ENCODE data around the gene SERTM2.
"Not testable (repeated sequence)": the region's sequence is repeated elsewhere in the genome, so short reads cannot be mapped to it uniquely, and the experiment has no call there.

Gene SERTM2

GRCh38 chrX:111511477-111511876 lies at the start of gene SERTM2:
Gene SERTM2, plus strand, starts transcription at chrX:111511645. Its CDS starts 7,213 bp downstream, at chrX:111518858.
- DNase-seq, result no peak

- DNase-seq, result no peak
These were observed 45.8 kb upstream of the SERTM2 start for GRCh38 chrX:111465669-111466068.

DNA sequence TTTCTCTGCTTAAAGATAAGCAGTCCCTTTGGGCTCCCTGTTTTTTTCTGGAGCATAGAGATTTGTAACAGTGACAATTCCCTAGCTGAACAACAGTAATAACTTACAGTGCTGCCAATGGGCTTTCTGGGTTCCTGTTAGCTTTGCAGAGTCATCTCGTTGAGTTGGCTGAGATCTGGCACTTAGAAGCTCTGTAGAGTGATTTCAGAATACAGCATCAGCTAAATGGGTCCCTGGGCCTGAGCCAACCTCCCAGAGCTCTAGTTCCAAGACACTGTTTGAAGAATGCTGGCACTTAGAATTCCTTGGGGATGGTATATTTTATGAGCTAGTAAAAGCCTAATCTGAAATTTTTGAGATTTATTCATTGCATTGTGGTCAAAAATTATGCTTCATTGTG lies 43.5 kb upstream of the SERTM2 start:
- DNase-seq, result no peak

DNA sequence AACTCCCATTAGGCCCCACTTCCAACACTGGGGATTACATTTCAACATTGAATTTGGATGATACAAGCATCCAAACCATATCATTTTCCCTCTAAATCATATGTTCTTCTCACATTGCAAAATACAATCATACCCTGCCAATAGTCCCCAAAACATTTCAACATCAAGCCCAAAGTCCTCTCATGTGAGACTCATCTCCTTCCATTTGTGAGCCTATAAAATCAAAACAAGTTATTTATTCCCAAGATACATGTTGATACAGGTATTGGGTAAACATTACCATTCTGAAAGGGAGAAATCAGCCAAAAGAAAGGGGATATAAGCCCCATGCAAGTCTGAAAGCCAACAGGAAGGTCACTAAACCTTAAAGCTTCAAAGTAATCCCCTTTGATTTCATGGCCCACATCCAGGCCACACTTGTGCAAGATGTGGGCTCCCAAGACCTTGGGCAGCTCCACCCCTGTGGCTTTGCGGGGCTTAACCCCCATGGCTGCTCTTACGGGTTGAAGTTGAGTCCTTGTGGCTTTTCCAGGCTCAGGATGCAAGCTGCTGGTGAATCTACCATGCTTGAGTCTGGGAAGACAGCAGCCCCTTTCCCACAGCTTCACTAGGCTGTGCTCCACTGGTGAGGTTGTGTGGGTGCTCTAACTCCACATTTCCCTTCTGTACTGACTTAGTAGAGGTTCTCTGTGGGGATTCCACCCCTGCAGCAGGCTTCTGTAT lies 40.6 kb upstream of the SERTM2 start:
- DNase-seq, result no peak

DNA sequence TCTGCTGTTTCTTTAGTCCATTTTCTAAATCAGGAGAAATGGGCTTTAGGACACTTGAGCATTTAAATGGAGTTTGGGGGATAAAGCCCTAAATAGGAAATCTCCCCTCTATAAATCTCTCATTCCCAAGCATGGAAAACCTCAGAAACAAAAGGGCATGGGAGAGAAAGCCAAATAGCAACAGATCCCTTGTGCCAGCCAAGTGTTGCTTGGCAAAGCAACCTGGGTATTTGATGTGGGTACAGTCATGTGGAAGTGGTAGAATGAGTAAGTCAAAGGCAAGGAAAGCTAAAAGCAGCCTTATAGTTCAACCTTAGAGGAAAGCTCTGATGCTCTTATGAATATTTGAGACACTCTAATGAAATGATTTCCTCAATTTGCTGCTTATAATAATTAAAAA lies 29.5 kb upstream of the SERTM2 start:
- DNase-seq, result no peak

DNA sequence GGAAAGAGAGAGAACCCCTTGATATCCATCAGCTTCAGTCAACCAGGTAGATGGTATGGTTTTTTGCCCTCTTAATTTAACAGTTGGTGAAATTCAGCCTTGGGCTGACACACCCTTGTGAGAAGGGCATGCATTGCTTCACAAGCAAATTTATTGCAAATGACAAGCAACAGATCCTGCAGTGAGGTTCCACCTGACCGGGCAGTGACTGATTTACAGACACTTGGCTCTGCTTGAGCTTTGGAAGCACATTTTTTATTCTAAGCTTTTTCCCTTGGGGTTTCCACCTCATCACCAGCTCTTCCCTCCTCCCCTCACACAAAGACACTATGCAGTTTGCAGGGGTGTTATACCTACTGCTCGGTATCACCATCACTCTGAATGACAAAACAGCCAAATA lies 28.3 kb upstream of the SERTM2 start:
- no peak for DNase-seq

DNA sequence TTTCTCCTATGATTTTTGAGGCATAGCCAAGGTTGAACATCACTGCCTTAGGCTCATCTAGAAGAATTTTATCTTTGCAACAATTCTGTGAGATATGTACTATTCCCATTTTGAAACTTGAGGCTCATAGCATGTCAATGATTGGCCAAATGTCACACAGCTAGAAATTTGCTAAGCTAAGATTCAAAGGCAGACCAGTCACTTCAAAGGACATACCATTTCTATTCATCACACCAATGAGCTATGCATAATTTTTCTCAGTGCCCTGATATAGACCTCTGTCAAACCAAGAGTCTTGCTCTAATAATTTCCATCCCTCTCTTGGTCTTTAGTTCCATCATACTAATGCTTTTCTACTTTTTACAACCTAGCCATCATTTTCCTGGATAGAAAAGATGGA lies 27.6 kb upstream of the SERTM2 start:
- no peak for DNase-seq

DNA sequence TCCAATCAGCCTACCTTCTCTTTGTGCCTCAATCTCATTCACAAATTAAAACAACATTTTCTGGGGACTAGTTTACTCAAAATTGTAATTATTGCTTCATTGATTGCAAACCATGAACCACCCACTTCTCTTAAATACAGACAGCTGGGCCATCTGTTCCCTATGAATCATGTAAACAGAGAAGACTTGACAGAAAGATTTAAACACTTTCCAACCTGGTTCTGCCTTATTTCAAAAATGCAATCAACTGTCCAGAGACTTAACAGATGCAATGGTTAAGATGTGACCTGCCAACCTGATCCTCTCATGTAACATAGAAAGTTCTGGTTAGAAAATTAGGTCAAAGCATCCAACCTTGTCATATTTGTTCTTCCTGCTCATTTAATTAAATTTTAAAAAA lies 20.8 kb upstream of the SERTM2 start:
- DNase-seq, result no peak

GRCh38 chrX:111492085-111492484 lies 19.4 kb upstream of the SERTM2 start:
- no peak for DNase-seq

DNA sequence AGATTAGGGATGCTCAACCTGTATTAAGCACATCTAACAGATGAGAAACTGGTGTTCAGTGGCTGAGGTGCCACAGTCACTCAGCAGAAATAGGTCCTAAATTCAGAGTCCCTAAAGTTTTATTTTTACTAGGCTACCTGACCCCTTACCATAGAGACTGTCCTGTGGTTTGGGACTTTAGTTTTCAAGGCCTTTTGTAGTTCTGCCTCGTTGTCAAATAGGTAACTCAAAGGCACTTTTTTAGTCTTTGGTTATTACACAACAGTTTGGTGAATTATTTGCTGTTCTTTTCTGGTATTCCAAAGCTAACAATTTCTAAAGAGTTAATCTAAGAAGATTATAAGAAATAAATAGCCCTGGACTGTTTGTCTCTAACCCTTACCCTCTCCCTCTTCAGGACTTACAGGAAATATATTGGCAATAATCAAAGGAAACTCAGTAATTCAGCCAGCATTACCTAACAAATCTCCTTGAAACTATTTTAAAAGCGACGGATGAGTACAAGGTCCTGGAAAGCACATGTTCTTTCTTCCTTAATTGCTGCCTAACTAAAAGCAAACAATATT lies 12.8 kb upstream of the SERTM2 start:
- DNase-seq, result no peak

GRCh38 chrX:111503485-111503993 lies 7.9 kb upstream of the SERTM2 start:
- no peak for DNase-seq

GRCh38 chrX:111504941-111505340 lies 6.5 kb upstream of the SERTM2 start:
- no peak for DNase-seq

- DNase-seq, result no peak
These were observed 5.7 kb upstream of the SERTM2 start for GRCh38 chrX:111505783-111506182.

DNA sequence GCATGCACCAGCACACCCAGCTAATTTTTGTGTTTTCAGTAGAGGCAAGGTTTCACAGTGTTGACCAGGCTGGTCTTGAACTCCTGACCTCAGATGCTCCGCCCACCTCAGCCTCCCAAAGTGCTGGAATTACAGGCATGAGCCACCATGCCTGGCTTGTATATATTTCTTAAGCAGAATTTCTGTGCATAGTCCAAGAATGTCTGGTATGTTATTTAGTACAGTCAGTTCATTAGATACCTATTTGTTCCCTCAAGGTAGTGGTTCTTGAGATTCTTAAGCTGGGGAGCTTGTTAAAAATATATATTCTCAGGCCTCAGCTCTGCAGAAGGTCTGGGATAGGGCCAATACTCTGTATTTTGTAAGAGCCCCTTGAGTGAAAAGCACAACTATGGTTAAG lies 4.6 kb upstream of the SERTM2 start:
- no peak for DNase-seq

GRCh38 chrX:111507933-111508332 lies 3.5 kb upstream of the SERTM2 start:
- DNase-seq, result no peak

GRCh38 chrX:111515298-111515697 lies 3.9 kb downstream of the SERTM2 start:
- DNase-seq, result no peak

DNA sequence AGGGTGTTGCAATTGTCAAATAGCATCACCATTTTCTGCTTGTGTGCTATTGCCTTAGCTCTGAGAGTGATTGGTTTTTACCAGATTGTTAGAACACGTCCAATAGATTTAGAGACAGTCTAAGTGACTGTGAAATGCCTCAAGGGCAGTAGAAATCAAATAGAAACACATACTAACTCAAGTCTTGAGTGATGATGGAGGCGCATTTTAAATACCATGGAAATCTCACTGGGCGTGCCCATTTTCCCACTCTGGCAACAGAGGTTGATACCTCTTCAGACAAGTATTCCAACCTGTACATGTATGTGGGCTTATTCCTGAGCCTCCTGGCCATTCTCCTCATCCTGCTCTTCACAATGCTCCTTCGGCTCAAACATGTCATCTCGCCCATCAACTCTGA lies 7.2 kb downstream of the SERTM2 start:
- no peak for DNase-seq

GRCh38 chrX:111519215-111519614 lies 7.8 kb downstream of the SERTM2 start:
- no peak for DNase-seq

GRCh38 chrX:111520506-111520905 lies 9.1 kb downstream of the SERTM2 start:
- DNase-seq, result no peak

GRCh38 chrX:111521169-111521568 lies 9.7 kb downstream of the SERTM2 start:
- DNase-seq, result no peak

GRCh38 chrX:111543212-111543741 lies 31.8 kb downstream of the SERTM2 start:
- no peak for DNase-seq

GRCh38 chrX:111549235-111549634 lies 37.8 kb downstream of the SERTM2 start:
- DNase-seq, result not testable (repeated sequence)

- no peak for DNase-seq
These were observed 44.0 kb downstream of the SERTM2 start for GRCh38 chrX:111555406-111555958.

DNA sequence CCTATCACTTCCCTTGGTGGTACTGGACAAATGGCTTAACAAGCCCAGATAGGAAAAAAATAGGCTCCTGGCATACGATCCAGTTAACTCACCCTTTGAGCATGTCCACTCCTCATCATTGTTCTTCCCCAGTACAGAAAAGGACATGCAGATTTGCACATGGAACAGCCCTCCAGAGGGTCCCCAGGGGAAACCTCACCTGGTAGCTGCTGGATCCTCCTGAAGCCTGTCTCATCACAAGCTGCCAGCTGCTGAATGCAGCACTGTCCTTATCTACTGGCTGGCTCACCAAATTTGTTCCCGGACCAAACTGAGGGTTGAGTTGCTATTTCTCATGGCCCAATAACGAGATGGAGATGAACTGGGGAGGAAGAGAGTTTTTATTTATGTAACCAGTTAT lies 49.4 kb downstream of the SERTM2 start:
- no peak for DNase-seq
